ENCODE results near the gene NFATC1.

Gene NFATC1

GRCh38 chr18:79395761-79396404, at the start of gene NFATC1:
Gene NFATC1 (plus strand): TSS chr18:79395930. CDS start chr18:79396225, 295 bp downstream.
- DNase-seq = peak; percentile 88 to 90

GRCh38 chr18:79345981-79346380, 49.7 kb upstream of the NFATC1 start:
- no peak for DNase-seq

GRCh38 chr18:79348066-79348465, 47.7 kb upstream of the NFATC1 start:
- DNase-seq = no peak

DNA sequence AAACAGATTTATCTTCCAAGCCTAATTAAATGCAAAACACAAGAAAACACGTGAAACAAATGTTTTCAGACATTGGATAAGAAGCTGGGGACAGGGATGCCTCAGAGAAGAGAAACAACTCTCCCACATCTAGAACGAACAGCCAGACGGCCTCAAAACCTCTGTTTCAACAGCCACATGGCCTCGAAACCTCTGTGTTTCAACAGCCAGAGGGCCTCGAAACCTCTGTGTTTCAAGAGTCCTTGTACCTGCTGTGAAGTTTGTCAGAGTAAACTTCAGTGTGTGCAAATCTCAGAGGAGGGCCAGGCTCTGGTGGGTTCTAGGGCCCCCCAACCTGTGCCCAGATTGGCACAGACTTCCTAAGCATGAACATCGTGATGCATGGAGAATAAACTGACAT, 43.3 kb upstream of the NFATC1 start:
- DNase-seq = no peak

DNA sequence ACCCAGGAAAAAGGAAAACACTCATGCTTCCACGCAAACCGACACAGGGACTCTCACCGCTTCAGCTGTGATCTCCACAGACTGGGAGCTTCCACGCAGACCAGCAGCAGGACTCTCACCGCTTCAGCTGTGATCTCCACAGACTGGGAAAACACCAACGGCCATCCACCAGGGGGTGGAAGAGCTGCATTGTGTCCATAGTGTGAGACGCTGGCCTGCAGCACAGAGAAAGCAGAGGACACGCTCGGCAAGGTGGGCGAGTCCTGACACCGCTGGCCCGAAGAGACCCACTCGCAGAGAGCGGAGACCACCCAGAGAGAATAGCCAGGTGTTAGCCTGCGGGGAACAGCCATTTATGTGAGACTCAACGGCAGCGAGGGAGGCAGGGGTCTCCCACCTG, 42.5 kb upstream of the NFATC1 start:
- DNase-seq = no peak

- DNase-seq = no peak
Measured at GRCh38 chr18:79354350-79354749, 41.4 kb upstream of the NFATC1 start.

- DNase-seq = no peak
Measured at GRCh38 chr18:79355433-79356335, 40.0 kb upstream of the NFATC1 start.

GRCh38 chr18:79356435-79356834, 39.3 kb upstream of the NFATC1 start:
- DNase-seq = no peak

- no peak for DNase-seq
Measured at GRCh38 chr18:79360933-79361332, 34.8 kb upstream of the NFATC1 start.

GRCh38 chr18:79361766-79362522, 33.8 kb upstream of the NFATC1 start:
- no peak for DNase-seq

DNA sequence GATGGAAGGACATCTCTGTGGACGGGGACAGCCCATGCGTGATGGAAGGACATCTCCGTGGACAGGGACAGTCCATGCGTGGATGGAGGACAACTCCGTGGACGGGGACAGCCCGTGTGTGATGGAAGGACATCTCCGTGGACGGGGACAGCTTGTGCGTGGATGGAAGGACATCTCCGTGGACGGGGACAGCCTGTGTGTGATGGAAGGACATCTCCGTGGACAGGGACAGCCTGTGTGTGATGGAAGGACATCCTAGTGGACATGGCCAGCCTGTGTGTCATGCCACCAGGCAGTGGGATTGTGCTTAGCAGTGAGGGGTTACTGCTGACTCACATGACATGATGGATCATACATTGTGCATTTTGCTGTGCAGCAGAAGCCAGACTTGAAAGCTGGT, 30.0 kb upstream of the NFATC1 start:
- no peak for DNase-seq

GRCh38 chr18:79366177-79367094, 29.3 kb upstream of the NFATC1 start:
- DNase-seq = no peak

DNA sequence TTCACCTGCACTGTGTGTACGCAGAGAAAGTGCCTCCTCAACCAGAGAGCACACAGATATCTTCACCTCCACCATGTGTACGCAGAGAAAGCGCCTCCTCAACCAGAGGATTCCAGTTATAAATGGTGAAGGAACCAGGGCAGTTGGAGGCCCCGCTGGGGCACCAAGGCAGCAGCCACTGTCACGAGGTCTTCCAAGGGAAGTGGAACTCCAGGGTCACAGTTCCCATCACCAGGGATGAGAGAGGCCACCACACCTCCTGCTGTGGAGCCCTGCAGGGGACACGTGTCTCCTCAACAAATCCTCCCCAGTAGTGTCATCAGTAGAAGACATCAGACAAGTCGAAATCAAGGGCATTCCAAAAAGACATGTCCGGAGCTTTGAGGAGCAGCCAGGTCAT, 28.2 kb upstream of the NFATC1 start:
- DNase-seq = no peak

- no peak for DNase-seq
Measured at GRCh38 chr18:79367989-79368388, 27.7 kb upstream of the NFATC1 start.

DNA sequence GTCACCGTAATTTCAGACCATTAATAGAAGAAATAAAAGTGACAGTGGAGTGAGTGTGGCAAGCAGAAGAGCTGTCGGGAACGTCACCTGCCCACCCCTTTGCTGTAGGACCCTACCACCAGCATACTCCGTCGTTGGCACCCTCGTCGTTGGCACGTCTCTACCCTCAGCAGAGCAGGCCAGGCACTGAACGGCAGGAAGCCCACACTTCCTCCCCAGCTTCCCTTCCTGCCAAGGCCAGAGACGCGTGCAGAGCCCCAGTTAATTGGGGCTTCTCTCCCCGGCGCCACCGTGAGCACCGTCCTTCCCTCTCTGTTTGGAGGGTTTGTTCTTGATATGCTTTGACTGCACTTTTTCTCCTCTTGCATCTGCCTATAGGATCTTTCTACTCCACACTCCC, 27.0 kb upstream of the NFATC1 start:
- no peak for DNase-seq

- no peak for DNase-seq
Measured at GRCh38 chr18:79371561-79372121, 24.1 kb upstream of the NFATC1 start.

GRCh38 chr18:79372461-79372860, 23.3 kb upstream of the NFATC1 start:
- DNase-seq = no peak

DNA sequence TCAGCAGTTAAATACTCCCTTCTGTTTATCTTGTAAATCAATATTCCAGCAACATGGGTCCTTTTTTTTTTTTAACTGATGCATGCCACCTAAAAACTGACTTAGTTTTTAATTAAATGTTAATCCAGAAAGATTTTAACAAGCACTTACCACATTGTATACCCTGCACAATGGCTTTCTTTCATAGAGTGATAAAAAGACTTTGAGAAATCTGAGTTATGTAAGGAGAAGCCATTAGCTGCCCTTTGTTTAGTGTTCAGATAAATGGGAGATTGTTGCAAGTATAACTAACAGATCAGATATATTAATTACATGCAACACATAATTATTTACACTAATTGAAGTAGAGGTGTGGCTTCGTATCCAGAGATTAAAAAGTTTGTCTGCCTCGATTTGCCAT, 22.7 kb upstream of the NFATC1 start:
- no peak for DNase-seq

DNA sequence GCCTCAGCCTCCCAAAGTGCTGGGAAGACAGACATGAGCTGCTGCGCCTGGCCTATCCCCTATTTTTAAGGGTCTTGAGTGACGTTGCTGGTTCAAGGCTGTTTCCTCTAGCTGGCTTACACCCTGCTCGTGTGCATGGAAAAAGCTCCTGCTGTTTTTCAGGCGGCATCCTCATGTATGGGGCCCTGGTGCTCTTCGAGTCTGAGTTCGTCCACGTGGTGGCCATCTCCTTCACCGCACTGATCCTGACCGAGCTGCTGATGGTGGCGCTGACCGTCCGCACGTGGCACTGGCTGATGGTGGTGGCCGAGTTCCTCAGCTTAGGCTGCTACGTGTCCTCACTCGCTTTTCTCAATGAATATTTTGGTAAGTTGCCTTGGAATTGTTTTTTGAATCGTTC, 22.0 kb upstream of the NFATC1 start:
- DNase-seq = no peak

GRCh38 chr18:79374408-79375171, 21.1 kb upstream of the NFATC1 start:
- DNase-seq = no peak

- DNase-seq = no peak
Measured at GRCh38 chr18:79375441-79376154, 20.1 kb upstream of the NFATC1 start.

Data from activated CD4-positive, alpha-beta T cell treated with anti-CD3 and anti-CD28 coated beads for 4 hours (primary cell).